WTC11 (cell line): Measurements from ENCODE around the gene RWDD1.

Experiments used
- ATF1 ChIP-seq: sonication (generic); formaldehyde crosslinking; IDR thresholded peaks from 2 replicates; pipeline ENCODE4 v1.8.1; 2023; ENCODE audit warnings: mild to moderate bottlenecking, moderate library complexity, missing genetic modification reagents
- ATF6 ChIP-seq: sonication (generic); formaldehyde crosslinking; IDR thresholded peaks from 2 replicates; pipeline ENCODE4 v1.8.1; 2023; ENCODE audit warnings: mild to moderate bottlenecking, missing genetic modification reagents
- CTCF ChIP-seq: fragments of 200-600 bp; IDR thresholded peaks from 2 replicates; pipeline ENCODE4 v1.8.0; 2022; ENCODE audit warnings: antibody characterized with exemption
- IRF2 ChIP-seq: sonication (generic); formaldehyde crosslinking; IDR thresholded peaks from 2 replicates; pipeline ENCODE4 v1.8.0; 2022; ENCODE audit warnings: low read depth, missing genetic modification reagents, borderline replicate concordance
- MAX ChIP-seq: sonication (generic); formaldehyde crosslinking; IDR thresholded peaks from 2 replicates; pipeline ENCODE4 v1.8.0; 2022; ENCODE audit warnings: mild to moderate bottlenecking, missing genetic modification reagents
- NR2C2 ChIP-seq: sonication (generic); formaldehyde crosslinking; IDR thresholded peaks from 2 replicates; pipeline ENCODE4 v1.8.0; 2022; ENCODE audit warnings: mild to moderate bottlenecking, missing genetic modification reagents
- NR3C1 ChIP-seq: sonication (generic); formaldehyde crosslinking; conservative IDR thresholded peaks from 2 replicates; pipeline ENCODE4 v1.8.1; 2023; ENCODE audit warnings: low read depth, mild to moderate bottlenecking, missing genetic modification reagents
- SP1 ChIP-seq: sonication (generic); formaldehyde crosslinking; conservative IDR thresholded peaks from 2 replicates; pipeline ENCODE4 v1.8.1; 2022; ENCODE audit warnings: missing genetic modification reagents
- STAT6 ChIP-seq: sonication (generic); formaldehyde crosslinking; conservative IDR thresholded peaks from 2 replicates; pipeline ENCODE4 v1.8.1; 2023; ENCODE audit warnings: mild to moderate bottlenecking, low read depth, missing genetic modification reagents, moderate library complexity
- ZNF512 ChIP-seq: sonication (generic); formaldehyde crosslinking; IDR thresholded peaks from 2 replicates; pipeline ENCODE4 v1.8.1; 2022; ENCODE audit warnings: missing genetic modification reagents, borderline replicate concordance
- TF ChIP-seq, protein P1 (sequence below): sonication (generic); formaldehyde crosslinking; IDR thresholded peaks from 2 replicates; pipeline ENCODE4 v1.8.0; 2022; ENCODE audit warnings: mild to moderate bottlenecking, missing genetic modification reagents

DNA sequence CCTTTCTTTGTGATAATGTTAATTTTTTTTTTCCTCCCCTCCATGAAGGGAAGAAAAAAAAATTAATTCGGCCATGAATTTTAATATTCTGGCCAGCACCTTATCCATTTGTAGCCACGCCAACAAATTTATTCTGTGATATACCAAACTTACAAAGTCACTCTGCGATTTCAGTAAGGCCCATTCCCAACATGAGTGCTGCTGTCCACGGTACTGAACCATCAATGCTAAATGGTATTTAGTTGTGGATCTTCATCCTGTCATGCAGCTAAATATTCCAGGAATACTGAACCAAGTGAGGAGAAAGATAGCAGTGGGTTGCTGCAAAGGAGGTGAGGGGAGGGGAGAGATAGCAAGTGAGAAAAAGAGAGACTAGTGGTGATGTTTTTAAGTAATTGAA, 25.5 kb downstream of the RWDD1 start:
- TF ChIP-seq STAT6 (CRISPR knock-in tag) (no peak), CTCF (no peak), ZNF512 (CRISPR knock-in tag) (no peak), ATF1 (CRISPR knock-in tag) (no peak), SP1 (CRISPR knock-in tag) (no peak), IRF2 (no peak), MAX (CRISPR knock-in tag) (no peak), ATF6 (no peak), NR2C2 (CRISPR knock-in tag) (no peak), NR3C1 (CRISPR knock-in tag) (no peak)
- TF ChIP-seq, protein P1, sequence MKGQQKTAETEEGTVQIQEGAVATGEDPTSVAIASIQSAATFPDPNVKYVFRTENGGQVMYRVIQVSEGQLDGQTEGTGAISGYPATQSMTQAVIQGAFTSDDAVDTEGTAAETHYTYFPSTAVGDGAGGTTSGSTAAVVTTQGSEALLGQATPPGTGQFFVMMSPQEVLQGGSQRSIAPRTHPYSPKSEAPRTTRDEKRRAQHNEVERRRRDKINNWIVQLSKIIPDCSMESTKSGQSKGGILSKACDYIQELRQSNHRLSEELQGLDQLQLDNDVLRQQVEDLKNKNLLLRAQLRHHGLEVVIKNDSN, result no peak
